ENCODE results near the gene EFNB3.

GRCh38 chr17:7702776-7703175 is 2.2 kb upstream of the EFNB3 start:
- no peak for TF ChIP-seq POLR2A (IDR thresholded peaks at IDR 0.05; ENCODE audit: control extremely low read depth in 1 of 2, low read depth in 2 of 2, low read length in 2 of 2)
- TF ChIP-seq FOSL1 (IDR thresholded peaks at IDR 0.05; ENCODE audit: insufficient read depth, low read depth, low read length) = no peak
- TF ChIP-seq SP2 (IDR thresholded peaks at IDR 0.05; ENCODE audit: low read length) = no peak
- TF ChIP-seq CHD2 (IDR thresholded peaks at IDR 0.05; ENCODE audit: low read length) = no peak
- TF ChIP-seq CHD1 (IDR thresholded peaks at IDR 0.05; ENCODE audit: low read depth, low read length) = no peak
- no peak for TF ChIP-seq RNF2 (IDR thresholded peaks at IDR 0.05; ENCODE audit: borderline replicate concordance, low read depth, low read length, missing control alignments, poor library complexity, severe bottlenecking)
- no peak for TF ChIP-seq CTCF (IDR thresholded peaks at IDR 0.05; ENCODE audit: control extremely low read depth in 1 of 3, insufficient read depth in 1 of 3, low read depth in 1 of 3, low read length in 3 of 3)
- TF ChIP-seq EGR1 (IDR thresholded peaks at IDR 0.05; ENCODE audit: borderline replicate concordance, low read depth, low read length) = no peak
- no peak for TF ChIP-seq EZH2 (IDR thresholded peaks at IDR 0.05; ENCODE audit: low read depth, low read length, severe bottlenecking)

Data from H1 (cell line).